CD4-positive, alpha-beta T cell (primary cell): ENCODE data around the gene MORN5. TPM values are rescaled to one million over a fixed set of nuclear protein-coding genes. Genes with fewer than 3 reads are reported as not detected.

Experiments used
- ATAC-seq: fragments of 200-7000 bp; cut with Tn5 transposase; one replicate; pipeline ENCODE4 v1.10.0; 2022; ENCODE audit warnings: mild to moderate bottlenecking; ENCODE audit not compliant: poor library complexity
- CTCF ChIA-PET: fragments of 350-600 bp; sonication (Branson Sonifier 250); formaldehyde crosslinking; loops from one replicate; lab custom pipeline; 2021; ENCODE audit warnings: antibody characterized with exemption, inconsistent platforms; lab: Charles Lee
- POLR2A ChIA-PET: fragments of 350-600 bp; sonication (Branson Sonifier 250); formaldehyde crosslinking; loops from one replicate; lab custom pipeline; 2021; ENCODE audit warnings: antibody characterized with exemption, inconsistent platforms; lab: Charles Lee
- DNase-seq, 14 experiments: peaks; one replicate each; pipeline ENCODE4 v3.0.0-alpha.2; 2013 to 2020; ENCODE audit warnings: mixed read lengths in 2 of 14
- H3K27ac ChIP-seq, 2 donors: one replicate each; pipeline versions ENCODE4 v1.5.1 to v1.7.0; 2013; ENCODE audit warnings: low read length in 2 of 2, low read depth in 1 of 2, mild to moderate bottlenecking in 1 of 2
- H3K27me3 ChIP-seq, 2 experiments: 1 replicate in 1 of 2; 2 replicates in 1 of 2; pipeline versions ENCODE4 v1.6.1 to v1.7.0; 2013; ENCODE audit warnings: low read length in 2 of 2, control low read depth in 1 of 2, mild to moderate bottlenecking in 1 of 2, moderate library complexity in 1 of 2; ENCODE audit not compliant: insufficient read depth in 2 of 2, control insufficient read depth in 1 of 2
- H3K36me3 ChIP-seq: one replicate; pipeline ENCODE4 v1.6.1; 2013; ENCODE audit warnings: low read length, control low read depth; ENCODE audit not compliant: insufficient read depth
- H3K4me1 ChIP-seq: one replicate; pipeline ENCODE4 v1.6.1; 2013; ENCODE audit warnings: low read length, control low read depth; ENCODE audit not compliant: insufficient read depth
- H3K4me3 ChIP-seq: one replicate; pipeline ENCODE4 v1.5.1; 2013; ENCODE audit warnings: mild to moderate bottlenecking, low read length, moderate library complexity
- H3K9me3 ChIP-seq, 2 experiments: 1 replicate in 1 of 2; 2 replicates in 1 of 2; pipeline versions ENCODE4 v1.6.1 to v1.7.0; 2013; ENCODE audit warnings: low read length in 2 of 2, mild to moderate bottlenecking in 2 of 2, control low read depth in 1 of 2, moderate library complexity in 1 of 2; ENCODE audit not compliant: control insufficient read depth in 1 of 2, insufficient read depth in 1 of 2
- H3K27ac Mint-ChIP-seq: one replicate; pipeline ENCODE4 v1.8.0; 2020; ENCODE audit warnings: mixed read lengths
- H3K27me3 Mint-ChIP-seq: one replicate; pipeline ENCODE4 v1.8.0; 2021; ENCODE audit warnings: mixed read lengths
- H3K36me3 Mint-ChIP-seq: one replicate; pipeline ENCODE4 v1.8.0; 2021; ENCODE audit warnings: low read depth, mixed read lengths
- H3K4me1 Mint-ChIP-seq: one replicate; pipeline ENCODE4 v1.8.0; 2021; ENCODE audit warnings: low read depth, mixed read lengths
- H3K4me3 Mint-ChIP-seq: one replicate; pipeline ENCODE4 v1.8.0; 2020; ENCODE audit warnings: mild to moderate bottlenecking, mixed read lengths
- H3K9me3 Mint-ChIP-seq: one replicate; pipeline ENCODE4 v1.8.0; 2020; ENCODE audit warnings: mixed read lengths
- intact Hi-C, 2 experiments: fragments of 100-400 bp; cut with DNase I in 1 of 2; cut with micrococcal nuclease in 1 of 2; formaldehyde crosslinking; loops; one replicate each; pipeline versions ENCODE4 v1.15.1 to v1.9.0; 2023 to 2025; cut with DNase I, micrococcal nuclease
- total RNA-seq, 174 experiments: library from RNA in 2 of 174; stranded (reverse) in 2 of 174; gene quantifications; one replicate each; pipeline ENCODE4 v1.2.3 and lab custom pipeline; 2021 to 2026
- TF ChIP-seq, protein P1 (sequence below): fragments of 200-600 bp; IDR thresholded peaks from one replicate; pipeline ENCODE4 v1.8.0; 2022; ENCODE audit warnings: antibody characterized with exemption, mild to moderate bottlenecking

Gene MORN5
- total RNA-seq, 2 experiments from 2014 or later: not detected

DNA sequence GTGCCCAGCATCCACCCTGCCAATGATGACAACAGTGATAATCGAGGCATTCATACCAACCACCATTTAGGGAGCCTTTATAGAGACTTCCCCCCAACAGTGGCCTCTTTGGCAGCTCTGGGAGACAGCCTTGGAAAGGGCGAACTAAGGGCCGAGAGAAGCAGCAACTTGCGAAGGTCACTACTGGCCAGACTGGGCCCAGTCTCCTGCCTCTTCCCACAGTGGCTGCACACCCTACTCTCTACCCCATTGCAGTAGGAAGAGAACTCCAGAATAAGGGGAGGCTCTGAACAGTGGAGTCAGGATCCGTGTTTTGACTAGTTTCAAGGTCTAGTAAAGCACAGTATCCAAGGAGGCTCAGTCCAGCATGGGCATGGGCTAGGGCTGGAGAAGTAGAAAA lies 63.7 kb downstream of the MORN5 start:
- no peaks in the 10 kb centered on the region for H3K36me3 Mint-ChIP-seq
- peaks cover 86% of the 10 kb centered on the region for H3K27me3 Mint-ChIP-seq
- no peak for DNase-seq
- no peak for ATAC-seq
- no peak overlapping the region for H3K27ac Mint-ChIP-seq
- no peak overlapping the region for H3K4me3 ChIP-seq
- peaks cover 30% of the 10 kb centered on the region for H3K4me1 ChIP-seq
- intact Hi-C loops: no loop called here
- no peaks in the 10 kb centered on the region for H3K36me3 ChIP-seq
- peaks cover 19% of the 10 kb centered on the region for H3K4me1 Mint-ChIP-seq
- no peak overlapping the region for H3K4me3 Mint-ChIP-seq
- CTCF ChIA-PET: no interaction called here
- POLR2A ChIA-PET: no interaction called here
- H3K9me3 ChIP-seq: peaks cover 0 to 49% of the 10 kb centered on the region in 2 experiments
- H3K27me3 ChIP-seq: peaks cover 65 to 77% of the 10 kb centered on the region in 2 experiments
- no peaks in the 10 kb centered on the region for H3K9me3 Mint-ChIP-seq
- TF ChIP-seq, protein P1, sequence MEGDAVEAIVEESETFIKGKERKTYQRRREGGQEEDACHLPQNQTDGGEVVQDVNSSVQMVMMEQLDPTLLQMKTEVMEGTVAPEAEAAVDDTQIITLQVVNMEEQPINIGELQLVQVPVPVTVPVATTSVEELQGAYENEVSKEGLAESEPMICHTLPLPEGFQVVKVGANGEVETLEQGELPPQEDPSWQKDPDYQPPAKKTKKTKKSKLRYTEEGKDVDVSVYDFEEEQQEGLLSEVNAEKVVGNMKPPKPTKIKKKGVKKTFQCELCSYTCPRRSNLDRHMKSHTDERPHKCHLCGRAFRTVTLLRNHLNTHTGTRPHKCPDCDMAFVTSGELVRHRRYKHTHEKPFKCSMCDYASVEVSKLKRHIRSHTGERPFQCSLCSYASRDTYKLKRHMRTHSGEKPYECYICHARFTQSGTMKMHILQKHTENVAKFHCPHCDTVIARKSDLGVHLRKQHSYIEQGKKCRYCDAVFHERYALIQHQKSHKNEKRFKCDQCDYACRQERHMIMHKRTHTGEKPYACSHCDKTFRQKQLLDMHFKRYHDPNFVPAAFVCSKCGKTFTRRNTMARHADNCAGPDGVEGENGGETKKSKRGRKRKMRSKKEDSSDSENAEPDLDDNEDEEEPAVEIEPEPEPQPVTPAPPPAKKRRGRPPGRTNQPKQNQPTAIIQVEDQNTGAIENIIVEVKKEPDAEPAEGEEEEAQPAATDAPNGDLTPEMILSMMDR: no peak
- no peak overlapping the region for H3K27ac ChIP-seq

DNA sequence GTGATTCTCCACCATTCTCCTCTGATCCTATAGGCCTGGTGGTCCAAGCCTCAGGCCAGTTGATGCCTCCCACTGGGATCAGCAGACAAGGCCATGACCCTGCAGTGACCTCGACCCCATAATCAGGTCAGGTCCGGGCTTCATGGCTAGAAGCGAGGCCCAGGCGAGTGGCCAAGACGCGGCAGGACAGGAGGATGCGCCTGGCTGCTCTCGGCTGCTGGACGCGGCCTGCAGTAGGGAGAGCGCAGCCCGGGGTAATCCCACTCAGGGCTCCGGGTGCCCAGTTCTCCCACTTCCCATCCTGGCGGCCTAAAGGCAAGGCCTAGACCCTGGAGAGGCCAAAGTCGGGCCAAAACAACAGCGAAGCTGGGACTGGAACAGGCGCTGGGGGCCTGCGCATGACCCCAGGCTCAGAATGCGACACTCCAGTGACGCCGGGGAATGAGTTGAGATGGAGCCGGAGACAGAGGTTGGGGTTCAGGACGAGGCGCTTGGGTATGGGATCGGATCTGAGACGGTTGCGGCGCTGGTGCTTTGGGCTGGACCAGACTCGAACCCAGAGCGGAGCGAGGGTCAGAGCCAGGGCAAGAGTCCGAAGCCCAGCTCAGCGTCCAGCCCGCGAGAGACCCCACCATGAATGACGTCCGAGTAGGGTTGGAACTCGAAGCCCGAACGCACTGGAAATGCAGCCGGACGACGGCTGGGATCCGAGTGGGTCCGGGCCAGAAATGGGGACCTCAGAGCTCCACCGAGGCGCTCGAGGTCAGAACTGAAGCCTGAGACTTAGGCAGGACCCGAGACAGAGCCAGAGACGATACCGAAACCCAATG lies 65.8 kb downstream of the MORN5 start:
- peaks cover 2% of the 10 kb centered on the region for H3K4me1 Mint-ChIP-seq
- Histone ChIP-seq H3K27ac (no peak overlapping the region), H3K4me3 (no peak overlapping the region), H3K9me3 (peaks cover 0 to 31% of the 10 kb centered on the region in 2 experiments), H3K4me1 (peaks cover 11% of the 10 kb centered on the region), H3K27me3 (peaks cover 55 to 81% of the 10 kb centered on the region in 2 experiments), H3K36me3 (no peaks in the 10 kb centered on the region)
- H3K9me3 Mint-ChIP-seq: no peaks in the 10 kb centered on the region
- ChIA-PET POLR2A (no interaction called here), CTCF (no interaction called here)
- DNase-seq: no peak
- intact Hi-C loops: no loop called here
- no peaks in the 10 kb centered on the region for H3K36me3 Mint-ChIP-seq
- no peak overlapping the region for H3K4me3 Mint-ChIP-seq
- no peak for ATAC-seq
- TF ChIP-seq, protein P1: no peak
- peaks cover 65% of the 10 kb centered on the region for H3K27me3 Mint-ChIP-seq
- no peak overlapping the region for H3K27ac Mint-ChIP-seq

DNA sequence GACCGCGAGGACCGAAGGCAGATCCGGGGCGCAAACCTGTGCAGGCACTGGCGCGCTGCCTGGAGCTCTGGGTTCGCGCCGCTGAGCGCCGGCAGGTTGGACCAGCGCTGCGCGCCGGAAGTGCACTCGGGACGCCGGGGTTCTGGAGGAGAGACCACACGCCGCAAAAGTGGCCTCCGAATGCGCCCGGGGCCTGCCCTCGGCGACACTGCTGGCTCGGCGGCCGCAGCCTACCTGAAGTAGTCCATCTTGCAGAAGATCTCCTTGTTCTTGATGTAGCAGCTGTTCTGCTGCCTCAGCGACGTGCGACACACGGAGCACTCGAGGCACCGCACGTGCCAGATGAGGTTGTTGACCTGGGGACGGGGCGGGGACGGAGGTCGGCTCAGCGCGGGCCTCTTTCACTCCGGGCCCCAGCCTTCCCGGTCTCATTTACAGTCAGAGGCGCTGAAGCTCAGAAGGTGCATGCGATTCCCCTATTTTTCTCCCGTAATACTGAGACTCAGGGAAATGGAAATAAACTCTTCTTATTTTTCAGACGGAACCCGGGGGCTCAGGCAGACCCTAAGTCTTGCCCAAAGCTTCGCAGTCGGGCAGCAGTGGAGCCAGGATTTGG lies 66.5 kb downstream of the MORN5 start:
- H3K4me1 Mint-ChIP-seq: no peaks in the 10 kb centered on the region
- no peaks in the 10 kb centered on the region for H3K9me3 Mint-ChIP-seq
- TF ChIP-seq, protein P1: no peak
- ATAC-seq: no peak
- H3K4me3 ChIP-seq: no peak overlapping the region
- intact Hi-C loops: no loop called here
- H3K36me3 ChIP-seq: no peaks in the 10 kb centered on the region
- ChIA-PET CTCF (no interaction called here), POLR2A (no interaction called here)
- no peak overlapping the region for H3K4me3 Mint-ChIP-seq
- H3K9me3 ChIP-seq: peaks cover 0 to 26% of the 10 kb centered on the region in 2 experiments
- H3K27me3 ChIP-seq: peaks cover 48 to 81% of the 10 kb centered on the region in 2 experiments
- no peaks in the 10 kb centered on the region for H3K36me3 Mint-ChIP-seq
- peaks cover 59% of the 10 kb centered on the region for H3K27me3 Mint-ChIP-seq
- DNase-seq: no peak
- no peak overlapping the region for H3K27ac ChIP-seq
- H3K27ac Mint-ChIP-seq: no peak overlapping the region
- peaks cover 6% of the 10 kb centered on the region for H3K4me1 ChIP-seq
